DMS53 (cell line): ENCODE measurements around the gene MRTFB.

Experiments
- DNase-seq: peaks from one replicate; lab custom pipeline; 2025; lab: John Stamatoyannopoulos, UW

MRTFB gene

GRCh38 chr16:14307527-14308367 is 236.6 kb downstream of the MRTFB start:
- DNase-seq, result no peak

DNA sequence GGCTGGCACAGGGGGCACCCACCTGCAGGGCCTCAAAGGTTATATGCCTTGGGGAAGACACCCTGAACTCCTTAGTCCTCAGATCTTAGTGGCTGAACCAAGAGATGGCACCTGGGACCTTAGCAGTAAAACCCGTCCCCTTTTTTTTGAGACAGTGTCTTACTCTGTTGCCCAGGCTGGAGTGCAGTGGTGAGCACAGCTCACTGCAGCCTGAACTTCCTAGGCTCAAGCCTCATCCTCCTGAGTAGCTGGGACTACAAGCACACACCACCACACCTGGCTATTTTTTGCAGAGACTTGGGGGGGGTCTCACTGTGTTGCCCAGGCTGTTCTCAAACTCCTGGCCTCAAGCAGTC is 237.2 kb downstream of the MRTFB start:
- DNase-seq, result no peak

GRCh38 chr16:14309001-14309886 is 238.1 kb downstream of the MRTFB start:
- peak; percentile 8 for DNase-seq

GRCh38 chr16:14309906-14310305 is 238.8 kb downstream of the MRTFB start:
- DNase-seq, result no peak

GRCh38 chr16:14310519-14310991 is 239.4 kb downstream of the MRTFB start:
- no peak for DNase-seq

DNA sequence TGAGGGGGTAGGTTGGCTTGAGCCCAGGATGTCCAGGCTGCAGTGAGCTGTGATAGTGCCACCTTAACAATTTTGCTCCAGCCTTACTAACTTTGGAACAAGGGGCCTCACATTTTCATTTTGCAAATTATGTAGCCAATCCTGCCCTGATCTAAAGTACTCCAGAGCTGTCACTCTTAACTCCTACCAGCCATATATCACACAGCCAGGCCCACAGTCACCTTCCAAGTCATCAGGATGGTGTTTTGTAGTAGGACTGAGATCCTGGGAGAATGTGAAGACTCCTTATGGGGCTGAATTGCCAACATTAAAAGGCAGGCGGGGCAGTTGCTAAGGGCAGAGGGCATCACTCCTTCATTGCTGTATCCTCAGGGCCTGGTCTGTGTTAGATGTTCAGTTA is 243.0 kb downstream of the MRTFB start:
- no peak for DNase-seq

- no peak for DNase-seq
These were observed 244.7 kb downstream of the MRTFB start for GRCh38 chr16:14315683-14316320.
